IPS-18c (cell line): ENCODE measurements around the gene MGAT5.

Experiments used
- H3K4me3 ChIP-seq: 2 replicates; pipeline ENCODE4 v1.7.0; 2013; ENCODE audit warnings: low read depth, mild to moderate bottlenecking, low read length, moderate library complexity; ENCODE audit not compliant: insufficient read depth
- H3K9me3 ChIP-seq: one replicate; pipeline ENCODE4 v1.6.1; 2013; ENCODE audit warnings: mild to moderate bottlenecking, low read length, moderate library complexity; ENCODE audit not compliant: control insufficient read depth, insufficient read depth

The MGAT5 gene

GRCh38 chr2:134305109-134305491 is 51.2 kb downstream of the MGAT5 start:
- no peaks in the 10 kb centered on the region for H3K9me3 ChIP-seq

GRCh38 chr2:134306521-134306920 is 52.6 kb downstream of the MGAT5 start:
- H3K4me3 ChIP-seq = no peak overlapping the region

More at GRCh38 chr2:134305109-134305491, 51.2 kb downstream of the MGAT5 start:
- H3K4me3 ChIP-seq = no peak overlapping the region

DNA sequence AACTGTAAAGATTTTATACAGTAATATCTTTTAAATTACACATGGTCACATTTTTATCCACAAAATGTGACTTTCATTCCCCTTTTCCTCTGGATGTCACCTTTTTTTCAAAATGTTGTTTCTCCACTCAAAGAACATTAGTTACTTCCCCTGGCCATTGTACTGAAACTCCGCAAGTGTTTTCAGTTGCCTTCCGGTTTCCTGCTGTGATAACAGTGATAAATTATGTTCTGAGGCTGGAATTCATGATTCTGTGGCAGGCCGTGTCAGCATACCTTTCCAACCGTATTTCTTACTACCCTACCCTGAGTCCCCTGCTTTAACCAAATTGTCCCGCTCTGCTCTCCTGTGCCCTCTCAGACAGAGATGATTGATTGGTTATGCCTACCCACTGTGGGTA is 53.5 kb downstream of the MGAT5 start:
- no peak overlapping the region for H3K4me3 ChIP-seq
- H3K9me3 ChIP-seq = no peaks in the 10 kb centered on the region

More at GRCh38 chr2:134306521-134306920, 52.6 kb downstream of the MGAT5 start:
- H3K9me3 ChIP-seq = no peaks in the 10 kb centered on the region

- Histone ChIP-seq H3K9me3 (no peaks in the 10 kb centered on the region), H3K4me3 (no peak overlapping the region)
These were observed 54.9 kb downstream of the MGAT5 start for GRCh38 chr2:134308474-134309385.

DNA sequence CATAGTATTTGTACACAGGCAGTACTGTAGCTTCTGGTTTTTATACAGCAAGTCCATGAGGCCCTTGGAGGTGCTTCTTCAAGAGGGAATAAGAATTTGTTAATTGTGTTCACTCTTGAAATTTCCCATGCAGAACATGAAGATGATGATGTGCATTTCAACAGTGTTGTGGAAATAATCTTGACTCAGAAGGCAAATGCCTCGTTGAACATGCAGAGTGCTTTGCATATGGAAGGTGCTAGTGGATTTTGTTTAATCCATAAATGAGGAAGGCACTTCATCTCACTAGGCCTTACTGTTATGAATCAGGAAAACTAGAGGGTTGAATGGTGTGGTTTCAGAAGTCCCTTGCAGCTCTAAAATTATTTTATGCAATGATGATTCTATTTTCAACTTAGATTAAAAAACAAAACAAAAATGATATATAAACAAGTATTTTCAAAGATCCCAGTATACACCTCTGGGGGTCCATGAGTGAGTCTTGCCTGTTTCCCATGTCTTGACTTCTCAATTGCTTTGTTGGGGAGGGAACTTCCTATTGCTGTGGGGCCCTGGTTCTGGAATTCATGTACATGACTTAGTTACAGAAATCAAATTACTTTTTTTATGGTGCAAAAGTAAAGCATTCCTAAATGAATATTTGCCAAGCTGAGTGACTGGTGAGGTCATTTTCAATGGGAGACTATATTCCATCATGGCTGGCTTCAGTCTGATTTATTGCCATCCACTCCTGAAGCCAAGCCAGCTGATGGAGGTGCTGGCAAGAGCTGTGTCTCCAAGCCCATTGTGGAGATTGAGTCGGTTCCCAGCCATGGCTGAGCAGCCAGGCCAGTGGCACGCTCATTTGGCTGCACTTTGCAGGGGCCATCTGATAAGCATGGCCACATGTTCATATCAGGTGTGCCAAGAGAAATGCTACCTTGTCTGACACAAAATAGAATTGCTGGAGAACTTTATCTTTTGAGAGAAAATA is 56.5 kb downstream of the MGAT5 start:
- no peak overlapping the region for H3K4me3 ChIP-seq

GRCh38 chr2:134312482-134312881 is 58.6 kb downstream of the MGAT5 start:
- no peaks in the 10 kb centered on the region for H3K9me3 ChIP-seq
- no peak overlapping the region for H3K4me3 ChIP-seq

More for the DNA sequence above, 56.5 kb downstream of the MGAT5 start:
- H3K9me3 ChIP-seq = no peaks in the 10 kb centered on the region

DNA sequence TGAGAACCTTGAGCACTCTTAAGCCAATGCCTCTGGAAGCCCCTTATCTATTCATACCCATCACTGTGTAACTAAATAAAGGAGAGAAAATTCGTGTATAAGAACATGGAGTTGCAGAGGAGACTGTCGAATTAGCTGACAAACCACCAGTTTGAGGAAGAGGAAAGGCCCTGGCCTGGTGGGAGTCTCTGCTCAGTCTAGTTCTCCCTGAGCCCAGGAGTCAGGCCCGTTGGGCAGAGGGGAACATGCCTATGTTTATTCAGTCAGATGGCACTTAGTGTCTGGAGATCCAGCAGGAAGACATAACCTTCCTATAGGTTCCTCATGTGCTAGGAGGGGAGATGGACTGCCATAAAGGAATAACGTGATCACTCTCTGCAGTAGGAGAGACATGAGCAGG is 60.3 kb downstream of the MGAT5 start:
- no peaks in the 10 kb centered on the region for H3K9me3 ChIP-seq
- H3K4me3 ChIP-seq = no peak overlapping the region

- Histone ChIP-seq H3K9me3 (no peaks in the 10 kb centered on the region), H3K4me3 (no peak overlapping the region)
These were observed 61.0 kb downstream of the MGAT5 start for GRCh38 chr2:134314681-134315368.

GRCh38 chr2:134315471-134315870 is 61.6 kb downstream of the MGAT5 start:
- H3K4me3 ChIP-seq = no peak overlapping the region
- H3K9me3 ChIP-seq = no peaks in the 10 kb centered on the region

DNA sequence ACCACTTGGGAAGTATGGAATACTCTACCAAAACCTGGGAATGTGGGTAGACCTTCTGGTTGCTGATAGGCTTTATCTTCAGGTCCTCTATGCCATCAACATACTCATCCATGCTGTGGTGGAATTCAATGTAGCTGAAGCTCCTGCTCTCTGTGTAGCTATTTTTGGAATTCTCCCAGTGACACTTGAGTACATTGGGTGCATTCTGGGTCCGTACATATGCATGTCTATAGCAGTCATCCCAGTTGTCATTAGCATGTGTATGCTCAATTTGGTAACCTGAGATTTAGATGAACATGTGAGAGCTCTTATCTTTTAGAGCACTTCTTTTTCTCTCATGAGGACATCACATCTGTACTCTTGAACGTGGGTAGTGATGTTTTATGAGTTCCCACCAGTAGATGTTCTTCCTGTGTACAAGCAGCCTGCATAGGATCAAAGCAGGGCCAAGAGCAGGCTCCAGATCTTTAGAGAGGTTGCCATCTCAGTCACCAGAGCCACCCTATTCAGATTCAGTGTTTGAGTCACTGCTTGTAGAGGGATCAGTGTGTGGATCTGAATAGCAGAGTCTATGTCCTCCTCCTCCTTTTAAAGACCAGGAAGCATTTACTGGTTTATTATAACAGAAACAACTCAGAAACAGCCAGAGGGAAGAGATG is 65.9 kb downstream of the MGAT5 start:
- no peaks in the 10 kb centered on the region for H3K9me3 ChIP-seq
- no peak overlapping the region for H3K4me3 ChIP-seq

- Histone ChIP-seq H3K9me3 (no peaks in the 10 kb centered on the region), H3K4me3 (no peak overlapping the region)
These were observed 67.1 kb downstream of the MGAT5 start for GRCh38 chr2:134320930-134321329.

DNA sequence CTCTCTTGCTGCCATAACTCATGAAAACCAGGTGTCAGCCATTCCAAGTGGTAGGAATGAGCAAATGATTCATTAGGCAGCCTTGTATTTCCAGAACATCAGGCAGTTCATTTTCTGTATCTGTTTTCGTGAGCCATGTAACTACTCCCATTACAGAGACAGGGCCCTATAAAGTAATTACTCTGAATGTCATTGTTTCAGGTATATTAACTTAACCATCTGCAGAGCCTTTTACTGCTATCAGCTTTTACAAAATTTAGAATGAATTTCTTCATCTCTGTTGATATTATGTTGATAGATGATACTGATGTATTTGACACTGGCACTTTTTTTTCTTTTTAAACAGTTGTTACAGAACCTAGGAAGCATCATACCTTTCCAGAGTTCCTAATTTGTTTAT is 69.9 kb downstream of the MGAT5 start:
- H3K9me3 ChIP-seq = no peaks in the 10 kb centered on the region

GRCh38 chr2:134324430-134324829 is 70.6 kb downstream of the MGAT5 start:
- Histone ChIP-seq H3K4me3 (no peak overlapping the region), H3K9me3 (no peaks in the 10 kb centered on the region)

More for the DNA sequence above, 69.9 kb downstream of the MGAT5 start:
- H3K4me3 ChIP-seq = no peak overlapping the region

GRCh38 chr2:134324947-134325346 is 71.1 kb downstream of the MGAT5 start:
- H3K4me3 ChIP-seq = no peak overlapping the region
- no peaks in the 10 kb centered on the region for H3K9me3 ChIP-seq

GRCh38 chr2:134325696-134326095 is 71.8 kb downstream of the MGAT5 start:
- Histone ChIP-seq H3K4me3 (no peak overlapping the region), H3K9me3 (no peaks in the 10 kb centered on the region)

DNA sequence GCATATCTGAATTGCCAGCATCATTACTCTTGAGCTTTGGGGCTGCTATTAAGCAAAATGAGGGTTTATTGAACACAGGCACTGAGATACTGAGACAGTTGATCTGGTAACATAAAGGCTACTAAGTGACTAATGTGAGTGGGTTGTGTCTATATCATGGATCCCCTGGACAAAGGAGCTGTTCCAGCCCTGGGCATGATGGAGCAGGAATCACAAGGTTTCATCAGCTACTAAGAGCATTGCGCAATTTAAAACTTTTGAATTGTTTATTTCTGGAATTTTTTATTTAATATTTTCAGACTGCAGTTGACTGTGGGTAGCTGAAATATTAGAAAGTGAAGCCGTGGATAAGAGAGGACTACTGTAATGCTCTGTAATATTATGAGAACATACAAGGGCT is 73.5 kb downstream of the MGAT5 start:
- Histone ChIP-seq H3K4me3 (no peak overlapping the region), H3K9me3 (no peaks in the 10 kb centered on the region)

- no peaks in the 10 kb centered on the region for H3K9me3 ChIP-seq
- no peak overlapping the region for H3K4me3 ChIP-seq
These were observed 77.2 kb downstream of the MGAT5 start for GRCh38 chr2:134331081-134331480.
